Measurements from ENCODE around the gene OR7C1. TPM values are rescaled to one million over a fixed set of nuclear protein-coding genes. Genes with fewer than 3 reads are reported as not detected.

The OR7C1 gene
- total RNA-seq, 1 experiment from 2014 or later, result not detected

- DNase-seq (ENCODE audit: low spot score), result no peak
- Mint-ChIP-seq H3K4me3 (no peak overlapping the region), H3K36me3 (peaks cover 23% of the 10 kb centered on the region), H3K9me3 (no peaks in the 10 kb centered on the region), H3K4me1 (peaks cover 3% of the 10 kb centered on the region), H3K27ac (no peak overlapping the region), H3K27me3 (ENCODE audit: low read depth) (peaks cover 7% of the 10 kb centered on the region; the same call in 1 of the 2 replicates)
- POLR2A ChIA-PET, result no interaction called here
- CTCF ChIA-PET, result no interaction called here
- no peak for ATAC-seq
- TF ChIP-seq NFYB (CRISPR knock-in tag; conservative IDR thresholded peaks at IDR 0.05; ENCODE audit: low read depth) (no peak), CREB1 (CRISPR knock-in tag; IDR thresholded peaks at IDR 0.05) (no peak), ZNF263 (CRISPR knock-in tag; IDR thresholded peaks at IDR 0.05; ENCODE audit: low read depth) (no peak), ZNF219 (CRISPR knock-in tag; IDR thresholded peaks at IDR 0.05; ENCODE audit: borderline replicate concordance) (no peak), KAT7 (CRISPR knock-in tag; IDR thresholded peaks at IDR 0.05; ENCODE audit: borderline replicate concordance) (no peak), RELA (CRISPR knock-in tag; IDR thresholded peaks at IDR 0.05; ENCODE audit: borderline replicate concordance) (no peak), AR (CRISPR knock-in tag; IDR thresholded peaks at IDR 0.05) (no peak), ZNF425 (CRISPR knock-in tag; conservative IDR thresholded peaks at IDR 0.05) (no peak)
Measured at GRCh38 chr19:14772995-14773394, 62.0 kb downstream of the OR7C1 start.

- ChIA-PET CTCF (no interaction called here), POLR2A (no interaction called here)
- H3K27ac Mint-ChIP-seq, result no peak overlapping the region; the same call in 1 of the 2 replicates
- peaks cover 3% of the 10 kb centered on the region for H3K4me1 Mint-ChIP-seq
- DNase-seq (ENCODE audit: low spot score), result no peak
- no peak for ATAC-seq
- H3K36me3 Mint-ChIP-seq, result peaks cover 25% of the 10 kb centered on the region
- no peaks in the 10 kb centered on the region for H3K9me3 Mint-ChIP-seq
- H3K4me3 Mint-ChIP-seq, result no peak overlapping the region
- H3K27me3 Mint-ChIP-seq (ENCODE audit: low read depth), result peaks cover 3% of the 10 kb centered on the region; the same call in 1 of the 2 replicates
- no peak for TF ChIP-seq CDX4 (CRISPR knock-in tag; IDR thresholded peaks at IDR 0.05; ENCODE audit: borderline replicate concordance)
- no peak for TF ChIP-seq IRF1 (CRISPR knock-in tag; IDR thresholded peaks at IDR 0.05)
- no peak for TF ChIP-seq ZNF232 (CRISPR knock-in tag; IDR thresholded peaks at IDR 0.05)
- no peak for TF ChIP-seq ZMAT4 (CRISPR knock-in tag; IDR thresholded peaks at IDR 0.05)
- no peak for TF ChIP-seq MXD4 (CRISPR knock-in tag; IDR thresholded peaks at IDR 0.05; ENCODE audit: borderline replicate concordance)
- no peak for TF ChIP-seq GRHL2 (CRISPR knock-in tag; IDR thresholded peaks at IDR 0.05; ENCODE audit: insufficient replicate concordance, severe bottlenecking)
- TF ChIP-seq CTCF (IDR thresholded peaks at IDR 0.05), result no peak
- TF ChIP-seq ATF2 (CRISPR knock-in tag; IDR thresholded peaks at IDR 0.05; ENCODE audit: borderline replicate concordance, low read depth), result no peak
- no peak for TF ChIP-seq NFE2L1 (CRISPR knock-in tag; IDR thresholded peaks at IDR 0.05)
- no peak for TF ChIP-seq ESRRA (CRISPR knock-in tag; IDR thresholded peaks at IDR 0.05; ENCODE audit: borderline replicate concordance)
- no peak for TF ChIP-seq TP53 (CRISPR knock-in tag; IDR thresholded peaks at IDR 0.05)
- TF ChIP-seq ETV6 (CRISPR knock-in tag; IDR thresholded peaks at IDR 0.05), result no peak
- TF ChIP-seq ZNF317 (CRISPR knock-in tag; IDR thresholded peaks at IDR 0.05; ENCODE audit: borderline replicate concordance, low read depth), result no peak
- TF ChIP-seq FOXP4 (CRISPR knock-in tag; IDR thresholded peaks at IDR 0.05), result no peak
- no peak for TF ChIP-seq MLX (CRISPR knock-in tag; IDR thresholded peaks at IDR 0.05)
Measured at GRCh38 chr19:14772467-14772866, 62.5 kb downstream of the OR7C1 start.

Measured in WTC11 (cell line).